GM12872 (cell line): Measurements from ENCODE around the gene PPP1R2.

Experiments
- TF ChIP-seq, protein P1 (sequence below): IDR thresholded peaks from 3 replicates; pipeline ENCODE4 v1.5.1; 2011; ENCODE audit warnings: low read depth, mild to moderate bottlenecking, low read length, moderate library complexity; ENCODE audit not compliant: insufficient read depth

PPP1R2 gene

DNA sequence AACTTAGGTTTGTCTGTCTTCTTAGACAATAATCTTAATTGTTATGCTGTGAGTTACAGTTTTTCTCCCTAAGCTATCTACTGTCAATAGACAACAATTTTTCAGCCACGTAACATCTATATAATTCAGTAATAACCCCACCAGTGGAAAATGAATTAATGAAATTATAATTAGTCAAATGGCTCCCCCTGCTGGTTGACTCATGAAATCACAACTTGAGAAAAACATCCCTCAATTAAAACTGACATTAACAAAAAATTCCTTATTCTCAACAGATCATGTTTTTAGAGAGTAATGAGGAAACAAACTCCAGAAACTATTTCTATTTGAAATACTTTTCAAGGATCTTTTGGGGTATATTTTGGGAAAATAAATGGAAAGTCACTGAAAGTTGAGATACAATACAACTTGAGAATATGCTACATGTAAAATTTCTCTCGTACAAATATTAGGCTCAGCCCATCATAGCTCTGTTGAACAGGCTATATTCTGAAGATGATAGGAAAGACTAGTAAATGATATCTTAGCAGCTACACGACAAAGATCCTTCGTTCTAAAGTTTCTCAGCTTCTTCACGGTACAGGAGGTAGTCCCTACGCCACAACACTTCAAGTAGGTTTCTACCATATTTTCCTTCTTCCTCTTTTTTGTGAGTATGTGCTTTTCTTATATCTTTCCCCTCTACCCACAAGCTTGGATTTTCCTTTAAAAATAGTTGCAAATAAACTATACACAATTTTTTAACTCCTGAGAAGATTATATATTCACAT is 20.7 kb downstream of the PPP1R2 start:
- TF ChIP-seq, protein P1, sequence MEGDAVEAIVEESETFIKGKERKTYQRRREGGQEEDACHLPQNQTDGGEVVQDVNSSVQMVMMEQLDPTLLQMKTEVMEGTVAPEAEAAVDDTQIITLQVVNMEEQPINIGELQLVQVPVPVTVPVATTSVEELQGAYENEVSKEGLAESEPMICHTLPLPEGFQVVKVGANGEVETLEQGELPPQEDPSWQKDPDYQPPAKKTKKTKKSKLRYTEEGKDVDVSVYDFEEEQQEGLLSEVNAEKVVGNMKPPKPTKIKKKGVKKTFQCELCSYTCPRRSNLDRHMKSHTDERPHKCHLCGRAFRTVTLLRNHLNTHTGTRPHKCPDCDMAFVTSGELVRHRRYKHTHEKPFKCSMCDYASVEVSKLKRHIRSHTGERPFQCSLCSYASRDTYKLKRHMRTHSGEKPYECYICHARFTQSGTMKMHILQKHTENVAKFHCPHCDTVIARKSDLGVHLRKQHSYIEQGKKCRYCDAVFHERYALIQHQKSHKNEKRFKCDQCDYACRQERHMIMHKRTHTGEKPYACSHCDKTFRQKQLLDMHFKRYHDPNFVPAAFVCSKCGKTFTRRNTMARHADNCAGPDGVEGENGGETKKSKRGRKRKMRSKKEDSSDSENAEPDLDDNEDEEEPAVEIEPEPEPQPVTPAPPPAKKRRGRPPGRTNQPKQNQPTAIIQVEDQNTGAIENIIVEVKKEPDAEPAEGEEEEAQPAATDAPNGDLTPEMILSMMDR = peak; percentile 41; the same call in 2 of the 3 replicates

DNA sequence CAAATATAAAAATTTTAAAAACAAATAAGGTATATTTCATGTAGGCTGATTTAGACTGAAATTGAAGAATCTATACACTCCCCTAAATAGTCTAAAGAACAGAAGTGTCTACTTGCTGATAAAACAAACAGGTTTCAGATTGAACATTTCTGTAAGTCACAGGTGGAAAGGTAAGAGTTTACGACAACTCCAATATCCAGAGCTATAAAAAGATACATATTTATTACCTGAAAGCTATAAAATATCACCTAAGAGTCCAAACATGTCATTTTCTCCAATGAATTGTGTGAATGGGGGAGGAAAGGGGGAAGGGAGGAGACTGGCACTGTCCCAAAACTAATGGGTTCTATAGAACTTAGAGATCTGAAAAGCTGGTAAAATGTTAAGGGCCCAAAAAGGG is 26.1 kb downstream of the PPP1R2 start:
- TF ChIP-seq, protein P1 = no peak

DNA sequence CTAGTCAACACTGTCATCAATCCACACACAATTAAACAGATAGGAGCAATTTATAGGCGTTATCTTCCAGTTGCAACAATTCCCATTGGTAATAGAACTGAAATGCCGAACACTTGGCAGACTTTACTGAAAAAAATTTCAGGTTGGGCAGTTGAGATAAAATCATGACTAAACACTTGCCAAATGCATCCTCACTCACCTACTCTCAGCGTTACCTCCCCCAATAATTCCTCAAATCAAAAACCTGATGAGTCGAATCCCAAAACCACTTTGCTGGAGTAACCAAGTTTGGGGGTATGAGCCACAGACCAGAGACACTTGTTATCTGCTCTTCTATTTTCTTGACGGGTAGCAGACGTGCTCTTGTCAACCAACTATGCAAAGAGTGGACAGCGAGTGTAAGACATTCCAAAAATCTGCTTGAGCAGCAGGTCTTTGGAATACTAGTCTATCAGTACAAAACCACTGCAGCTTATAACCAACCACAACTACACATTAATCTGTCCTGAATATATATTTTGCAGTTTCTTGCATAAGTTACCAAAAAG is 30.3 kb downstream of the PPP1R2 start:
- TF ChIP-seq, protein P1 = no peak

DNA sequence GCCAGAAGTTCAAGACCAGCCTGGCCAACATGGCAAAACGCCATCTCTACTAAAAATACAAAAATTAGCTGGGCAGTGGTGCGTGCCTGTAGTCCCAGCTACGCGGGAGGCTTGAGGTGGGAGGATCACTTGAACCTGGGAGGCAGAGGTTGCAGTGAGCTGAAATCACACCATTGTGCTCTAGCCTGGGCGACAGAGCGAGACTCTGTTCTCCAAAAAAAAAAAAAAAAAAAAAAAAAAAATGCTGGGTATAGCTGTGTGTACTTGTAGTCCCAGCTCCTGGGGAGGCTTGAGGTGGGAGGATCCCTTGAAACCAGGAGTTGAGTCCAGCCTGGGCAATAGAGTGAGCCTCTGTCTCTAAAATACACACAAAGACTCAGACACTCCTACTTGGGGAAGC is 32.0 kb downstream of the PPP1R2 start:
- TF ChIP-seq, protein P1 = no peak

DNA sequence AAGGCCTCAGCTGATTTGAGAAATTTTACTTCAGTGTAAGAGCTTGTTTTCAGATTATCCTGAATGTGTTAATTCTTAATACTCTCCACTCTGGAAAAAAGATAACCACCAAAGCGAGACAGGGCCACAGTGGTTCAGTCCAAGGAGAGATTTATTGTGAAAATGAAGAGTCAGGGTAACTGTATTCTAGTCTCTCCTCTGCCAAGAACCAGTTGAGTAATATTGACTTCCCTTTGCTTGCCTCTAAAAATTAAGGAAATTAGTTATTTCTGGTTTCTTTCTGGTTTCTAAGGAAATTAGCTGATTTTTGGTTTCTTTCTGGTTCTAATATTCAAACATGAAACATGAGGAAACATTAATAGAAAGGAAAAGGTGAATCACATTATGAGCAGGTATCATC is 34.9 kb downstream of the PPP1R2 start:
- TF ChIP-seq, protein P1 = no peak

DNA sequence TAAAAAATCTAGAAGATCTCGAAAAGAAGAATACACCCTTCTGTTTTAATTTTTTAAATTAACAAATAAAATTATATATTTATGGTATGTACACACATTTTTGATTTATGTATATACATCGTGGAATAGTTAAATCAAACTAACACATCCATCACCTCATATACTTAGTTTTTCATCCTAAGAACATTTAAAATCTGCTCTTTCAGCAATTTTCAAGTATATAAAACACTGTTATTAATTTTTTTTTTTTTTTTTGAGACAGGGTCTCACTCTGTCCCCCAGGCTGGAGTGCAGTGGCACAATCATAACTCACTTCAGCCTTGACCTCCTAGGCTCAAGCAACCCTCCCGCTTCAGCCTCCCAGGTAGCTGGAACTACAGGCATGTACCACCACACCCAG is 67.5 kb downstream of the PPP1R2 start:
- TF ChIP-seq, protein P1 = no peak

DNA sequence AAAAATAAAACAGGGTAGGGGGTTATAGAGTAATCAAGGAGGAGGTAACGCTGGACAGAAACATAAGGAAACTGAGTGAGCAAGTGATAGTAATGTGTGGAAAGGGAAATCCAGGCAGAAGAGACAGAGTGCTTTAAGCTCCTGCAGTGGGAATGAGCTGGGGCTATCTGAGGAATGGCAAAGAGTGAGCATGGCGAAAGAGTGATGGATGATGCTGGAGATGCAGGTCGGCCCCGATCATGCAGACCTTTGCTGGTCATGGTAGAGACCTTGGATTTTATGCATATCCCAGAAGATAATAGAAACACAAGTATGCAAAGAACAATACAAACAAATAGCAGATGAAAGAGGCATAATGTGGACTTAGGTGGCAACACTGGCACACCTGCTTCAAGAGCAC is 74.3 kb downstream of the PPP1R2 start:
- TF ChIP-seq, protein P1 = no peak
